Stimulated activated naive B cell treated with anti-CD40 and anti-IgM and Interleukin-4, amounts not matched to agents 10 μg/mL and 1 μg/mL and 100 μg/mL, for 72 hours (primary cell): ENCODE results near the gene ELK4.

ENCODE experiments used
- ATAC-seq, 2 donors: fragments of 150-1000 bp; cut with Tn5 transposase; replicated peaks; 2 replicates each; pipeline ENCODE4 v1.10.0; 2021; ENCODE audit warnings: moderate library complexity in 1 of 2
- DNase-seq: peaks from one replicate; pipeline ENCODE4 v3.0.0; 2021
- H3K27ac Mint-ChIP-seq: one replicate; pipeline ENCODE4 v1.8.0; 2022; ENCODE audit warnings: mild to moderate bottlenecking, mixed read lengths
- H3K27me3 Mint-ChIP-seq, 2 donors: one replicate each; pipeline ENCODE4 v1.8.0; 2022; ENCODE audit warnings: mixed read lengths in 2 of 2
- H3K36me3 Mint-ChIP-seq, 2 donors: one replicate each; pipeline ENCODE4 v1.8.0; 2022; ENCODE audit warnings: mixed read lengths in 2 of 2, mild to moderate bottlenecking in 1 of 2
- H3K4me1 Mint-ChIP-seq, 2 donors: one replicate each; pipeline ENCODE4 v1.8.0; 2022; ENCODE audit warnings: mixed read lengths in 2 of 2, mild to moderate bottlenecking in 1 of 2
- H3K4me3 Mint-ChIP-seq, 2 donors: one replicate each; pipeline ENCODE4 v1.8.0; 2022; ENCODE audit warnings: mild to moderate bottlenecking in 2 of 2, mixed read lengths in 2 of 2, moderate library complexity in 1 of 2
- H3K9me3 Mint-ChIP-seq, 2 donors: one replicate each; pipeline ENCODE4 v1.8.0; 2022; ENCODE audit warnings: mixed read lengths in 2 of 2, mild to moderate bottlenecking in 1 of 2

The ELK4 gene, protein sequence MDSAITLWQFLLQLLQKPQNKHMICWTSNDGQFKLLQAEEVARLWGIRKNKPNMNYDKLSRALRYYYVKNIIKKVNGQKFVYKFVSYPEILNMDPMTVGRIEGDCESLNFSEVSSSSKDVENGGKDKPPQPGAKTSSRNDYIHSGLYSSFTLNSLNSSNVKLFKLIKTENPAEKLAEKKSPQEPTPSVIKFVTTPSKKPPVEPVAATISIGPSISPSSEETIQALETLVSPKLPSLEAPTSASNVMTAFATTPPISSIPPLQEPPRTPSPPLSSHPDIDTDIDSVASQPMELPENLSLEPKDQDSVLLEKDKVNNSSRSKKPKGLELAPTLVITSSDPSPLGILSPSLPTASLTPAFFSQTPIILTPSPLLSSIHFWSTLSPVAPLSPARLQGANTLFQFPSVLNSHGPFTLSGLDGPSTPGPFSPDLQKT

GRCh38 chr1:205631768-205632668, at the start of gene ELK4:
Gene ELK4 (minus strand): TSS chr1:205632011. CDS start chr1:205623882, 8,129 bp downstream.
- Mint-ChIP-seq H3K36me3 (peaks cover 2 to 4% of the 10 kb centered on the region in 2 donors), H3K9me3 (no peaks in the 10 kb centered on the region), H3K27ac (peak within 1 kb of the TSS; percentile 97), H3K27me3 (no peaks in the 10 kb centered on the region), H3K4me1 (peaks cover 5 to 34% of the 10 kb centered on the region in 2 donors), H3K4me3 (peak within 1 kb of the TSS; percentile 84 to 90)
- ATAC-seq = peak; percentile 85 to 90
- peak; percentile 98 for DNase-seq

- H3K27ac Mint-ChIP-seq = no peak overlapping the region
- H3K4me3 Mint-ChIP-seq = no peak overlapping the region
- no peaks in the 10 kb centered on the region for H3K36me3 Mint-ChIP-seq
- no peak for ATAC-seq
- H3K4me1 Mint-ChIP-seq = peaks cover 26 to 44% of the 10 kb centered on the region in 2 donors
- DNase-seq = no peak
- no peaks in the 10 kb centered on the region for H3K9me3 Mint-ChIP-seq
- H3K27me3 Mint-ChIP-seq = no peaks in the 10 kb centered on the region
Observed at GRCh38 chr1:205681364-205681763, 49.6 kb upstream of the ELK4 start.

DNA sequence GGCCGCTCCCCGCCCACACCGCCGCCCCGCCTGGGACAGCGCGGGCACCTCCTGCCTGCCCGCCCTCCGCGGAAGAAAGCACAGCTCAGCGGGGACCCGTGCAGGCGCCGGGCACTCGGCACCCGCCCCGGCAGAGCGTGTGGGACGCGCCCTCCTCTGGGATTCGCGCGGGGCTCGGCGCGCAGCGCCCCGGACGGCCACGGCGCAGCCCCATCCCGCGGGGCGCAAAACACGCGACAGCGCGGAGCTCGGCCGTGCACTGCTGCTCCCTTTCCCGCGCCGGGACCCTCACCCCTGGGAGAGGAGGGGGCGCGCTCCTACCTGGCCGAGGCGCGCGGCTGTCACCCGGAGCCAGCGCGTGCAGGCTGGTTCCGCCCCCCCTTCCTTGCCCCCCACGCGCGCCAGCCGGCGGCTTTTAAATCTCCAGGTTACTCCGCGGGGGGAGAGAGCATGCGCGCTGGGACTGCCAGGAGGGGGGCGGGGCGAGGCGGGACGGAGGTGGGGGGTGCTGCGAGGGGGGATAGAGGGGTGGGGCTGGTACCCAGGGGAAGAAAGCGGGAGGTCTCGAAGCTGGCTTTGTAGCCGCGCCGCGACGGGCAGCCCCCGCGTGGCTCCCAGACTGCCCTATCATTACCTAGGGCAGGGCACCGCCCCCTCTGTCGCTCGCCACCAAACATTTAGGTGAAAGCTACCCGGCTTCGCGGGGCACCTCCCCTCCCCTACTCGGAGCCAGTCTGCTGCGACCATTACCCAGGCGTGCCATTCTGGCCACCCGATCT, 48.5 kb upstream of the ELK4 start, which contains the start of gene SLC45A3:
SLC45A3 (minus strand) TSS at position 437 of the 779 bp plus-strand sequence. CDS start 15,853 bp downstream, outside the sequence.
- no peaks in the 10 kb centered on the region for H3K27me3 Mint-ChIP-seq
- H3K27ac Mint-ChIP-seq = peak within 1 kb of the TSS; percentile 88

GRCh38 chr1:205678286-205679111, 46.7 kb upstream of the ELK4 start:
- DNase-seq (no peak), ATAC-seq (no peak)
- Mint-ChIP-seq H3K27me3 (no peaks in the 10 kb centered on the region), H3K27ac (peak overlapping the region; percentile 88), H3K36me3 (peaks cover 0 to 2% of the 10 kb centered on the region in 2 donors), H3K9me3 (no peaks in the 10 kb centered on the region), H3K4me1 (peaks cover 35 to 61% of the 10 kb centered on the region in 2 donors), H3K4me3 (peak overlapping the region; percentile 79 to 88)

More for the DNA sequence above, 48.5 kb upstream of the ELK4 start, which contains the start of gene SLC45A3:
- ATAC-seq (peak; percentile 80 to 81), DNase-seq (no peak)
- Mint-ChIP-seq H3K9me3 (no peaks in the 10 kb centered on the region), H3K36me3 (peaks cover 0 to 2% of the 10 kb centered on the region in 2 donors), H3K4me1 (peaks cover 35 to 55% of the 10 kb centered on the region in 2 donors), H3K4me3 (peak within 1 kb of the TSS; percentile 79 to 88)

GRCh38 chr1:205677167-205677566, 45.4 kb upstream of the ELK4 start:
- Mint-ChIP-seq H3K36me3 (peaks cover 0 to 2% of the 10 kb centered on the region in 2 donors), H3K4me3 (no peak overlapping the region), H3K9me3 (no peaks in the 10 kb centered on the region), H3K27ac (no peak overlapping the region), H3K4me1 (peaks cover 42 to 69% of the 10 kb centered on the region in 2 donors), H3K27me3 (no peaks in the 10 kb centered on the region)
- DNase-seq (no peak), ATAC-seq (no peak)

DNA sequence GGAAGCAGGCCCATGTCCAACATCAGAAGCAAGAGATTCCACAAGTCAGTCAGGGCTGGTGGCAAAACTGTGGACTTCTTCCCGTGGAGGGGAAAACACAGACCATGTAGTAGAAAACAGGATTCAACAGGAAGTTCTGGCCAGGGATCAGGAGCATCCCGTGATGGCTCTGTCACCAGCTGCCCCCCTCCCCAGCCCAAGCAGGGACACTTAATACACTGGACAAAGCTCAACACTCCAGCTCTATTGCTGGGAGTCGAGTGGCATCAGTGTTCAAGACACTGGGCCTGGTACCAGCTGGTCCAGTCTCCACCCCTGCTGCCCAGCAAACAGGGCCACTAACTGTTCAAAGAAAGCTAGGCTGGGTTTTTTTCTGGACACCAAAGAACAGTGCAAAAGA, 44.8 kb upstream of the ELK4 start:
- Mint-ChIP-seq H3K27me3 (no peaks in the 10 kb centered on the region), H3K9me3 (no peaks in the 10 kb centered on the region), H3K27ac (no peak overlapping the region), H3K4me3 (no peak overlapping the region), H3K36me3 (peaks cover 0 to 2% of the 10 kb centered on the region in 2 donors), H3K4me1 (peaks cover 47 to 74% of the 10 kb centered on the region in 2 donors)
- no peak for ATAC-seq
- DNase-seq = no peak

GRCh38 chr1:205676002-205676401, 44.2 kb upstream of the ELK4 start:
- Mint-ChIP-seq H3K4me3 (no peak overlapping the region), H3K27ac (no peak overlapping the region), H3K36me3 (peaks cover 0 to 2% of the 10 kb centered on the region in 2 donors), H3K4me1 (peaks cover 53 to 75% of the 10 kb centered on the region in 2 donors), H3K9me3 (no peaks in the 10 kb centered on the region), H3K27me3 (no peaks in the 10 kb centered on the region)
- no peak for DNase-seq
- no peak for ATAC-seq

- H3K27me3 Mint-ChIP-seq = no peaks in the 10 kb centered on the region
- no peak for DNase-seq
- ATAC-seq = no peak
- no peaks in the 10 kb centered on the region for H3K9me3 Mint-ChIP-seq
- peaks cover 51 to 77% of the 10 kb centered on the region in 2 donors for H3K4me1 Mint-ChIP-seq
- H3K27ac Mint-ChIP-seq = peak overlapping the region; percentile 7
- H3K36me3 Mint-ChIP-seq = peaks cover 0 to 2% of the 10 kb centered on the region in 2 donors
- H3K4me3 Mint-ChIP-seq = no peak overlapping the region
Observed at GRCh38 chr1:205675247-205675646, 43.4 kb upstream of the ELK4 start.

- Mint-ChIP-seq H3K36me3 (peaks cover 2 to 3% of the 10 kb centered on the region in 2 donors), H3K4me1 (peaks cover 57 to 81% of the 10 kb centered on the region in 2 donors), H3K27me3 (no peaks in the 10 kb centered on the region), H3K9me3 (no peaks in the 10 kb centered on the region), H3K27ac (no peak overlapping the region), H3K4me3 (no peak overlapping the region)
- DNase-seq = no peak
- no peak for ATAC-seq
Observed at GRCh38 chr1:205672970-205673369, 41.2 kb upstream of the ELK4 start.

GRCh38 chr1:205672395-205672889, 40.6 kb upstream of the ELK4 start:
- peaks cover 58 to 83% of the 10 kb centered on the region in 2 donors for H3K4me1 Mint-ChIP-seq
- no peaks in the 10 kb centered on the region for H3K27me3 Mint-ChIP-seq
- ATAC-seq = no peak
- no peaks in the 10 kb centered on the region for H3K9me3 Mint-ChIP-seq
- no peak overlapping the region for H3K4me3 Mint-ChIP-seq
- no peak for DNase-seq
- H3K36me3 Mint-ChIP-seq = peaks cover 2 to 3% of the 10 kb centered on the region in 2 donors
- H3K27ac Mint-ChIP-seq = no peak overlapping the region

- peak overlapping the region in 1 of 2 donors; percentile 6 for H3K4me3 Mint-ChIP-seq
- H3K36me3 Mint-ChIP-seq = peaks cover 2 to 3% of the 10 kb centered on the region in 2 donors
- ATAC-seq = no peak
Observed at GRCh38 chr1:205670611-205671430, 39.0 kb upstream of the ELK4 start.

GRCh38 chr1:205670150-205670446, 38.3 kb upstream of the ELK4 start:
- Mint-ChIP-seq H3K9me3 (no peaks in the 10 kb centered on the region), H3K27ac (peak overlapping the region; percentile 95), H3K36me3 (peaks cover 0 to 3% of the 10 kb centered on the region in 2 donors), H3K27me3 (no peaks in the 10 kb centered on the region), H3K4me1 (peaks cover 56 to 85% of the 10 kb centered on the region in 2 donors), H3K4me3 (peak overlapping the region; percentile 55 to 79)
- no peak for ATAC-seq
- no peak for DNase-seq

More at GRCh38 chr1:205670611-205671430, 39.0 kb upstream of the ELK4 start:
- H3K9me3 Mint-ChIP-seq = no peaks in the 10 kb centered on the region
- peaks cover 54 to 83% of the 10 kb centered on the region in 2 donors for H3K4me1 Mint-ChIP-seq
- H3K27ac Mint-ChIP-seq = peak overlapping the region; percentile 73
- no peaks in the 10 kb centered on the region for H3K27me3 Mint-ChIP-seq
- no peak for DNase-seq
